ENCODE measurements around the gene PPM1K. TPM values are rescaled to one million over a fixed set of nuclear protein-coding genes. Genes with fewer than 3 reads are reported as not detected.
A peak's percentile ranks its signal among the peaks of the same experiment; 100 is the strongest.

Gene PPM1K
- total RNA-seq, 1 experiment from 2014 or later, result 3.0 TPM

DNA sequence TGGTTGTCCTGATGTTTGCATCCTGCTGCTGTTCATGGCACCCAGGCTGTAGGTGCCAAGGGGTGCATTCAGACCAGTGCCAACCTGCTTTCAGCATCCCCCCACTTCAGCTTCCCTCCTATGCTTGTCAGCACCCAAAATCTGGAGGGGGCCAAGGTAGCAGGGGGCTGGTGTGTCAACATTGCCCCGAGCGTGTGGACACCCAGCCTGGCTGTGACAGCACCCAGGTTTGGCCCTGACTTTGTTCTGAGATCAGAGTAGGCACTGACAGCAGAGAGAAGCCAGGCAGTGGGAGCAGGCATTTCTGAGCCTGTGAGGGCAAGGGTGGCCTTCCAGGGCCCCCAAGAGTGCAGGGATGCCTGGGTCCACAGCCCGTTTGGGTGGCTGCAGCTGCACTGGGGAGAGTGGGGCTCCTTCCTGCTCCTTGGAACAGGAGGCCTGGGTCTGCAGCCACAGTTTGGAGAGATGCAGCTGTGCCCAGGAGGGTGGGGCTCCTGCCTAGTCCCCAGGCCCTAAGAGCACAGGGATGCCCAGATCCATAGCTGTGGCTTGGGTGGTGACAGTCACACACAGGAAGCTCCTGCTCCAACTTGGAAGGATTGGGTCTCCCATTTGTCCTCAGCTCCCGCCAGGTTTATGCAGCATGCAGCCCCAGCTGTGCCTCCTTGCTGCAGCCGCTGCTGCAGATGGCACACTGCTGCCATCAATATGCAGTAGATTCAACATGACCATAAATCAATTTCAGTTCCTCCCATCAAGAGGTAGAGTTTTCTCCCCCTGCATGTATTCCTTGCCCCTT, 12.3 kb upstream of the PPM1K start:
- no peaks in the 10 kb centered on the region for H3K9me2 ChIP-seq (replicated peaks; ENCODE audit: low read length)
- no peaks in the 10 kb centered on the region for H3K4me1 ChIP-seq (ENCODE audit: insufficient read depth, low read length)
- no peak overlapping the region for H3K27ac ChIP-seq (ENCODE audit: low read length)
- intact Hi-C loops (cut with micrococcal nuclease), result no loop called here
- POLR2A ChIA-PET (ENCODE audit: unreplicated experiment), result no interaction called here
- H3K4me2 ChIP-seq (ENCODE audit: low read length), result no peak overlapping the region
- CTCF ChIA-PET, result no interaction called here
- BruUV-seq (replicated peaks), result no TSS peak
- H3K4me3 ChIP-seq (ENCODE audit: low read length), result no peak overlapping the region
- no peaks in the 10 kb centered on the region for H3K27me3 ChIP-seq (ENCODE audit: low read length)
- H3K9me3 ChIP-seq (ENCODE audit: low read length), result no peaks in the 10 kb centered on the region
- H2AFZ ChIP-seq (ENCODE audit: low read length), result no peak overlapping the region
- no peaks in the 10 kb centered on the region for H3K36me3 ChIP-seq (ENCODE audit: low read depth, low read length)
- no peak for ATAC-seq
- no peaks in the 10 kb centered on the region for H3F3A ChIP-seq (ENCODE audit: low read length, unreplicated experiment)
- no peak overlapping the region for H3K9ac ChIP-seq (ENCODE audit: low read length)
- H4K20me1 ChIP-seq (ENCODE audit: low read length), result no peaks in the 10 kb centered on the region
- DNase-seq, result no peak
- no peaks in the 10 kb centered on the region for H3K79me2 ChIP-seq (ENCODE audit: low read length)
- TF ChIP-seq EZH2 (IDR thresholded peaks at IDR 0.05; ENCODE audit: low read length, unreplicated experiment) (no peak), EZH2phosphoT487 (IDR thresholded peaks at IDR 0.05; ENCODE audit: borderline replicate concordance, low read length) (no peak)
- TF ChIP-seq, protein P1, sequence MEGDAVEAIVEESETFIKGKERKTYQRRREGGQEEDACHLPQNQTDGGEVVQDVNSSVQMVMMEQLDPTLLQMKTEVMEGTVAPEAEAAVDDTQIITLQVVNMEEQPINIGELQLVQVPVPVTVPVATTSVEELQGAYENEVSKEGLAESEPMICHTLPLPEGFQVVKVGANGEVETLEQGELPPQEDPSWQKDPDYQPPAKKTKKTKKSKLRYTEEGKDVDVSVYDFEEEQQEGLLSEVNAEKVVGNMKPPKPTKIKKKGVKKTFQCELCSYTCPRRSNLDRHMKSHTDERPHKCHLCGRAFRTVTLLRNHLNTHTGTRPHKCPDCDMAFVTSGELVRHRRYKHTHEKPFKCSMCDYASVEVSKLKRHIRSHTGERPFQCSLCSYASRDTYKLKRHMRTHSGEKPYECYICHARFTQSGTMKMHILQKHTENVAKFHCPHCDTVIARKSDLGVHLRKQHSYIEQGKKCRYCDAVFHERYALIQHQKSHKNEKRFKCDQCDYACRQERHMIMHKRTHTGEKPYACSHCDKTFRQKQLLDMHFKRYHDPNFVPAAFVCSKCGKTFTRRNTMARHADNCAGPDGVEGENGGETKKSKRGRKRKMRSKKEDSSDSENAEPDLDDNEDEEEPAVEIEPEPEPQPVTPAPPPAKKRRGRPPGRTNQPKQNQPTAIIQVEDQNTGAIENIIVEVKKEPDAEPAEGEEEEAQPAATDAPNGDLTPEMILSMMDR (conservative IDR thresholded peaks at IDR 0.05; ENCODE audit: low read depth, low read length), result no peak

DNA sequence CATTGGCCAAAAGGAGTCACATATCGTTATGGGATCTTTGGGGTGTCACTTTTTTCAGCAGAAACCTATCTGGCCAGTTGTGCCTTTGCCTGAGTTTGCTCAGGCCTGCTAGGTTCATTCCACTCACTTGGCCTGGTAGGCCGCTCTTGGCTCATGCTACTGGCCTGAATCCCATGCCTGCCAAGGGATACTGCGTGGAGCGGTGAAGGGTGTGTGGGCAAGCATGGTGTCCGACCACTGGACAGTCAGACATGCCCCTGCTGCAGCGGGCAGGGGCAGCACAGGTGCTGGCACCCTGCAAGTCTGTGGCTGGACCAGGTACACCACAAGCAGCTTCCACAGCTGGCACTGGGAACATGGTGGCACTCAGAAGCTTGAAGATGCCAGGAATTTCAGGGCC, 11.3 kb upstream of the PPM1K start:
- Histone ChIP-seq H3K4me1 (ENCODE audit: insufficient read depth, low read length) (no peaks in the 10 kb centered on the region), H3K4me3 (ENCODE audit: low read length) (no peak overlapping the region), H3K79me2 (ENCODE audit: low read length) (no peaks in the 10 kb centered on the region), H3K9me2 (replicated peaks; ENCODE audit: low read length) (no peaks in the 10 kb centered on the region), H3K27ac (ENCODE audit: low read length) (no peak overlapping the region), H3K9me3 (ENCODE audit: low read length) (no peaks in the 10 kb centered on the region), H2AFZ (ENCODE audit: low read length) (no peak overlapping the region), H3K36me3 (ENCODE audit: low read depth, low read length) (no peaks in the 10 kb centered on the region), H3K9ac (ENCODE audit: low read length) (no peak overlapping the region), H3K4me2 (ENCODE audit: low read length) (no peak overlapping the region), H3F3A (ENCODE audit: low read length, unreplicated experiment) (no peaks in the 10 kb centered on the region), H3K27me3 (ENCODE audit: low read length) (no peaks in the 10 kb centered on the region), H4K20me1 (ENCODE audit: low read length) (no peaks in the 10 kb centered on the region)
- intact Hi-C loops (cut with micrococcal nuclease), result no loop called here
- BruUV-seq (replicated peaks), result no TSS peak
- ATAC-seq (no peak), DNase-seq (no peak)
- ChIA-PET CTCF (no interaction called here), POLR2A (ENCODE audit: unreplicated experiment) (no interaction called here)
- TF ChIP-seq, protein P1 (conservative IDR thresholded peaks at IDR 0.05; ENCODE audit: low read depth, low read length), result no peak
- no peak for TF ChIP-seq EZH2 (IDR thresholded peaks at IDR 0.05; ENCODE audit: low read length, unreplicated experiment)
- no peak for TF ChIP-seq EZH2phosphoT487 (IDR thresholded peaks at IDR 0.05; ENCODE audit: borderline replicate concordance, low read length)

DNA sequence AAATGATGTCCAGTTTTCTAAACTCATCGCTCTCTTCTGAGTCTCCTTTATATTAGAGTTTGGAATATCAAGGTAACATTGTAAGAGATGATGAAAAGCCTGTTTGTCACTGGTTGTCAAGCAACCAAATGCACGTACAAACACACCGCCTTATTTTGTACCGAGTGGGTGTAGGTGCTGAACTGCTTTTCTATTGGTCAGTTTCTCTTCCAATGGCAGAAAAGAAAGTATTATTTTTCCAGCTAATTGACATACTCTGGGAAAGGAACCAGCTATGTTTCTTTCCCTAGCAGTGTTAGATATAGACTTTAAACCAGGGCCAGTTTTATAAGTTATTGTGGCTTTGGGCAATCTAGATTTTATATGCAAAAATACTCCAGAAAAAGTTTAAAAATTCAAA, 6.6 kb upstream of the PPM1K start:
- ChIA-PET POLR2A (ENCODE audit: unreplicated experiment) (no interaction called here), CTCF (no interaction called here)
- no peak for ATAC-seq
- no peak overlapping the region for H3K4me2 ChIP-seq (ENCODE audit: low read length)
- no TSS peak for BruUV-seq (replicated peaks)
- H4K20me1 ChIP-seq (ENCODE audit: low read length), result no peaks in the 10 kb centered on the region
- no peaks in the 10 kb centered on the region for H3K9me3 ChIP-seq (ENCODE audit: low read length)
- H3K9me2 ChIP-seq (replicated peaks; ENCODE audit: low read length), result no peaks in the 10 kb centered on the region
- no peaks in the 10 kb centered on the region for H3F3A ChIP-seq (ENCODE audit: low read length, unreplicated experiment)
- H3K36me3 ChIP-seq (ENCODE audit: low read depth, low read length), result no peaks in the 10 kb centered on the region
- H3K79me2 ChIP-seq (ENCODE audit: low read length), result no peaks in the 10 kb centered on the region
- H3K27me3 ChIP-seq (ENCODE audit: low read length), result no peaks in the 10 kb centered on the region
- TF ChIP-seq EZH2 (IDR thresholded peaks at IDR 0.05; ENCODE audit: low read length, unreplicated experiment) (no peak), EZH2phosphoT487 (IDR thresholded peaks at IDR 0.05; ENCODE audit: borderline replicate concordance, low read length) (no peak)
- TF ChIP-seq, protein P1 (conservative IDR thresholded peaks at IDR 0.05; ENCODE audit: low read depth, low read length), result no peak
- H3K4me1 ChIP-seq (ENCODE audit: insufficient read depth, low read length), result no peaks in the 10 kb centered on the region
- no peak overlapping the region for H3K9ac ChIP-seq (ENCODE audit: low read length)
- H2AFZ ChIP-seq (ENCODE audit: low read length), result no peak overlapping the region
- DNase-seq, result peak; percentile 1
- H3K27ac ChIP-seq (ENCODE audit: low read length), result no peak overlapping the region
- intact Hi-C loops (cut with micrococcal nuclease), result no loop called here
- no peak overlapping the region for H3K4me3 ChIP-seq (ENCODE audit: low read length)

Data from PC-3 (cell line).